Ovary (tissue), 9 donors: ENCODE results near the gene MOB3B. TPM values are rescaled to one million over a fixed set of nuclear protein-coding genes. Genes with fewer than 3 reads are reported as not detected.

Experiments used
- DNase-seq, 5 donors: peaks; one replicate each; pipeline ENCODE4 v3.0.0-alpha.2; 2019 to 2020
- H3K27ac ChIP-seq, 2 donors: fragments of 200-600 bp; one replicate each; pipeline versions ENCODE4 v1.5.1 to v1.8.0; 2019 to 2022
- H3K27me3 ChIP-seq: fragments of 200-600 bp; one replicate; pipeline ENCODE4 v1.8.0; 2022
- H3K36me3 ChIP-seq: fragments of 200-600 bp; sonication (generic); one replicate; pipeline ENCODE4 v1.5.1; 2019
- H3K4me1 ChIP-seq: one replicate; pipeline ENCODE4 v1.8.1; 2013; ENCODE audit warnings: mild to moderate bottlenecking, moderate library complexity; ENCODE audit not compliant: insufficient read depth
- H3K4me3 ChIP-seq: fragments of 200-600 bp; sonication (generic); one replicate; pipeline ENCODE4 v1.5.1; 2017
- H3K9me3 ChIP-seq, 2 donors: fragments of 200-600 bp in 1 of 2; sonication (generic) in 1 of 2; one replicate each; pipeline versions ENCODE4 v1.5.1 to v1.8.1; 2013 to 2019; ENCODE audit warnings: mild to moderate bottlenecking in 1 of 2, moderate library complexity in 1 of 2
- CTCF ChIP-seq, 3 donors: fragments of 450-650 bp in 2 of 3; fragments of 200-600 bp in 1 of 3; IDR thresholded peaks; one replicate each; pipeline versions ENCODE4 v1.5.1 to v1.8.0; 2016 to 2022; ENCODE audit warnings: antibody characterized with exemption in 3 of 3, mild to moderate bottlenecking in 1 of 3
- EP300 ChIP-seq: sonication (generic); formaldehyde crosslinking; IDR thresholded peaks from one replicate; pipeline ENCODE4 v1.6.1; 2017; ENCODE audit warnings: antibody characterized with exemption
- POLR2A ChIP-seq: fragments of 450-650 bp; IDR thresholded peaks from one replicate; pipeline ENCODE4 v1.6.1; 2017; ENCODE audit warnings: antibody characterized with exemption, mild to moderate bottlenecking, moderate library complexity
- WGBS, 3 donors: extraction: QIAGEN DNeasy Blood & Tissue Kit in 1 of 3; methylation state at CpG; one replicate each; pipeline versions ENCODE4 v1.1.5 to v1.1.7; 2013 to 2017; 5-methylcytosine and 5-hydroxymethylcytosine counted together
- intact Hi-C, 4 donors: fragments of 100-400 bp; cut with DNase I; formaldehyde crosslinking; loops; one replicate each; pipeline versions ENCODE4 v1.11.0 to v1.15.1; 2022 to 2023
- polyA plus RNA-seq, 2 donors: library from polyadenylated mRNA; stranded (reverse); fragments of 200-250 nt in 1 of 2; fragments of 350-450 nt in 1 of 2; fragmentation: Illumina TruSeq in 1 of 2; extraction: RNeasy Lipid Tissue Mini Kit (QIAGEN cat#74804) in 1 of 2; gene quantifications; one replicate each; pipeline ENCODE4 v1.2.3, GENCODE V29; 2013 to 2014
- total RNA-seq, 7 donors: library from RNA; depleted of rRNA in 2 of 7; stranded (reverse); fragments of >200 nt in 2 of 7; fragmentation: NEBNext Ultra II Directional in 3 of 7; extraction: Animal tissue kit (Norgen Biotek cat#: 25700) in 3 of 7; gene quantifications; one replicate each; pipeline versions ENCODE4 v1.1.0 to v1.2.4, GENCODE V29; 2016 to 2023
- donor health status: DM: no; HTN: no; CAD: no; lungs with moderate emphysema.
- donor health status: DM: no; HTN: no; CAD: no.
- donor health status: Bipolar disorder and iron deficiency.
- donor health status: DM: yes; HTN: yes; CAD: no.
- donor health status: DM: no; HTN: no; CAD: no.
- donor health status: DM: yes; HTN: yes; CAD: no.

The MOB3B gene
- total and polyA plus RNA-seq, 9 donors: 16.3 to 68.2 (median 28.1) TPM

- no peak overlapping the region for H3K4me3 ChIP-seq
- DNase-seq: no peak
- H3K36me3 ChIP-seq: no peaks in the 10 kb centered on the region
- intact Hi-C loops: loop anchor here in 1 of 4 donors (5.0 kb wide), 1 partner anchor 200 kb away; no protein-coding TSS in a partner anchor
- peaks cover 31% of the 10 kb centered on the region for H3K4me1 ChIP-seq
- 70 to 76% (median 75%) methylated on average over 7 of the region's 7 CpGs for WGBS, 3 donors
- no peak overlapping the region for H3K27ac ChIP-seq
- H3K9me3 ChIP-seq: no peaks in the 10 kb centered on the region
- TF ChIP-seq POLR2A (no peak), CTCF (IDR thresholded peaks at IDR 0.05) (no peak), EP300 (no peak)
- H3K27me3 ChIP-seq: no peaks in the 10 kb centered on the region
Measured at GRCh38 chr9:27537027-27537435, 7.4 kb upstream of the MOB3B start.

GRCh38 chr9:27536168-27536567, 6.6 kb upstream of the MOB3B start:
- no peak for TF ChIP-seq POLR2A
- TF ChIP-seq CTCF (IDR thresholded peaks at IDR 0.05): no peak
- DNase-seq: no peak
- H3K36me3 ChIP-seq: no peaks in the 10 kb centered on the region
- WGBS, 3 donors: 72 to 87% (median 77%) methylated on average over 3 of the region's 3 CpGs
- no peak overlapping the region for H3K27ac ChIP-seq
- no peaks in the 10 kb centered on the region for H3K27me3 ChIP-seq
- H3K4me1 ChIP-seq: peaks cover 31% of the 10 kb centered on the region
- no peak overlapping the region for H3K4me3 ChIP-seq
- intact Hi-C loops: loop anchor here in 1 of 4 donors (5.0 kb wide), 1 partner anchor 199 kb away; no protein-coding TSS in a partner anchor
- H3K9me3 ChIP-seq: no peaks in the 10 kb centered on the region

- Histone ChIP-seq H3K9me3 (no peaks in the 10 kb centered on the region), H3K36me3 (no peaks in the 10 kb centered on the region), H3K27me3 (no peaks in the 10 kb centered on the region), H3K4me3 (no peak overlapping the region), H3K27ac (no peak overlapping the region), H3K4me1 (peaks cover 29% of the 10 kb centered on the region)
- DNase-seq: peak in 1 of 5 donors; percentile 18
- intact Hi-C loops: loop anchor here in 1 of 4 donors (5.0 kb wide), 1 partner anchor 198 kb away; no protein-coding TSS in a partner anchor
- TF ChIP-seq POLR2A: no peak
- TF ChIP-seq EP300: no peak
- TF ChIP-seq CTCF (IDR thresholded peaks at IDR 0.05): no peak
- 78 to 87% (median 86%) methylated on average over 3 of the region's 3 CpGs for whole genome bisulfite sequencing, 3 donors
Measured at GRCh38 chr9:27535701-27536118, 6.1 kb upstream of the MOB3B start.

DNA sequence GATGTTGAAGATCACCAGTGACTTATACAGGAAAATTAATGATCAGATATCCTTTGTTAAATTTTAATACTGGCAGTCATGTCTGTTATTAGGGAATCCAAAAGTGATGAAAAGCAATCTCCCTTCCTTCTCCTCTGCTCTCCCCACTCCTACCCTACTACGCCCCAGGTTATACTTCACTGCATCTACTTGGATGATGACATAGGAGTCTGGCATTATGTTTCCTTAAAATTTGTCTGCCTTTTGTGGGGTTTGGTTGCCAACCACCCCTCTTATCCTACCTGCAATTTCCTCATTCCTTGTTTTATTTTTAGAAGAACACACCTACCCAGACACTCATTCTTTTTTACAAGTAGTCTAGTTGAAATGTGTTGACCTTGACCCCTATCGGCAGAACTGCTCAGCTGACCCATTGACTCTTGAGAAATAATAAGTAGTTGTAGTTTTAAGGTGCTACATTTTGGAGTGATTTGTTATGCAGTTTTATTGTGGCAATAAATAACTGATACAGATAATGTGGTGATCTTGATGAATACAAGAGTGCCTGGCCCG, 5.1 kb upstream of the MOB3B start:
- no peak overlapping the region for H3K4me3 ChIP-seq
- DNase-seq: no peak
- H3K4me1 ChIP-seq: peaks cover 24% of the 10 kb centered on the region
- WGBS, 3 donors: 59 to 67% (median 61%) methylated on average over 3 of the region's 3 CpGs
- H3K9me3 ChIP-seq: no peaks in the 10 kb centered on the region
- TF ChIP-seq EP300 (no peak), CTCF (IDR thresholded peaks at IDR 0.05) (no peak), POLR2A (no peak)
- H3K27me3 ChIP-seq: no peaks in the 10 kb centered on the region
- intact Hi-C loops: loop anchor here in 1 of 4 donors (5.0 kb wide), 1 partner anchor 197 kb away; no protein-coding TSS in a partner anchor
- no peaks in the 10 kb centered on the region for H3K36me3 ChIP-seq
- H3K27ac ChIP-seq: peak overlapping the region; percentile 59 to 63
